LNCaP clone FGC (cell line): ENCODE data around the gene NME5.
A peak's percentile ranks its signal among the peaks of the same experiment; 100 is the strongest.

Experiments
- DNase-seq: peaks from one replicate; pipeline ENCODE4 v3.0.0-alpha.2; 2011; ENCODE audit warnings: low read depth
- H3K4me3 ChIP-seq: 2 replicates; pipeline ENCODE4 v1.5.1; 2011; ENCODE audit warnings: mild to moderate bottlenecking, low read depth, low read length, control low read depth
- CTCF ChIP-seq: IDR thresholded peaks from 2 replicates; pipeline ENCODE4 v1.5.1; 2012; ENCODE audit warnings: mild to moderate bottlenecking; ENCODE audit not compliant: control insufficient read depth, insufficient read depth; ENCODE audit errors: extremely low read depth

Gene NME5

GRCh38 chr5:138138949-138139780 is at the start of gene NME5:
NME5 (minus strand) TSS chr5:138139428; CDS start chr5:138138780, 648 bp downstream.
- DNase-seq: peak; percentile 70
- TF ChIP-seq CTCF: no peak
- peak within 1 kb of the TSS; percentile 69 for H3K4me3 ChIP-seq

- TF ChIP-seq CTCF: no peak
- no peak for DNase-seq
These were observed 49.4 kb upstream of the NME5 start for GRCh38 chr5:138188626-138189025.

GRCh38 chr5:138186002-138186447 is 46.8 kb upstream of the NME5 start:
- no peak for DNase-seq
- TF ChIP-seq CTCF: no peak
- H3K4me3 ChIP-seq: no peak overlapping the region

More at GRCh38 chr5:138188626-138189025, 49.4 kb upstream of the NME5 start:
- H3K4me3 ChIP-seq: no peak overlapping the region

GRCh38 chr5:138182808-138183207 is 43.6 kb upstream of the NME5 start:
- TF ChIP-seq CTCF: no peak
- no peak for DNase-seq

GRCh38 chr5:138180841-138181240 is 41.6 kb upstream of the NME5 start:
- no peak for TF ChIP-seq CTCF
- no peak for DNase-seq
- H3K4me3 ChIP-seq: no peak overlapping the region

More at GRCh38 chr5:138182808-138183207, 43.6 kb upstream of the NME5 start:
- H3K4me3 ChIP-seq: no peak overlapping the region

- peak overlapping the region; percentile 84 for H3K4me3 ChIP-seq
- TF ChIP-seq CTCF: peak; percentile 76
- DNase-seq: peak; percentile 83
These were observed 41.1 kb upstream of the NME5 start for GRCh38 chr5:138180183-138180782.
